H1 (cell line): ENCODE results near the gene MPND. TPM values are rescaled to one million over a fixed set of nuclear protein-coding genes. Genes with fewer than 3 reads are reported as not detected.
A peak's percentile ranks its signal among the peaks of the same experiment; 100 is the strongest.

Source experiments
- CTCF ChIA-PET: fragments of 300-600 bp; sonication (Branson Sonifier 250); formaldehyde crosslinking; loops from one replicate; lab custom pipeline; 2021; ENCODE audit not compliant: partially characterized antibody; lab: Charles Lee
- POLR2A ChIA-PET: fragments of 300-600 bp; sonication (Branson Sonifier 250); formaldehyde crosslinking; loops from one replicate; lab custom pipeline; 2021; ENCODE audit warnings: inconsistent platforms; ENCODE audit not compliant: partially characterized antibody; lab: Charles Lee
- DNase-seq, 2 experiments: peaks; one replicate each; pipeline versions ENCODE4 v3.0.0 to v3.0.0-alpha.2; 2010 to 2022; ENCODE audit warnings: low spot score in 2 of 2, low read depth in 1 of 2, mixed read lengths in 1 of 2
- FAIRE-seq: peaks from 2 replicates; lab custom pipeline; 2011; peaks lifted over from hg19 to GRCh38; lab: Jason Lieb, UNC
- H2AFZ ChIP-seq: 2 replicates; pipeline ENCODE4 v1.8.1; 2012; ENCODE audit warnings: low read length, inconsistent platforms
- H2AK5ac ChIP-seq: 2 replicates; pipeline ENCODE4 v1.6.1; 2013; ENCODE audit warnings: low read depth, low read length
- H2BK120ac ChIP-seq: replicated peaks from 2 replicates; pipeline ENCODE3; 2013; ENCODE audit warnings: low read depth, low read length, inconsistent platforms
- H2BK12ac ChIP-seq: 2 replicates; pipeline ENCODE4 v1.6.1; 2013; ENCODE audit warnings: low read depth, low read length
- H2BK15ac ChIP-seq: 2 replicates; pipeline ENCODE4 v1.6.1; 2013; ENCODE audit warnings: low read length
- H2BK20ac ChIP-seq: 2 replicates; pipeline ENCODE4 v1.6.1; 2013; ENCODE audit warnings: low read length
- H2BK5ac ChIP-seq: 2 replicates; pipeline ENCODE4 v1.6.1; 2013; ENCODE audit warnings: low read depth, low read length
- H3K14ac ChIP-seq: 2 replicates; pipeline ENCODE4 v1.6.1; 2013; ENCODE audit warnings: inconsistent platforms; ENCODE audit not compliant: insufficient read length
- H3K18ac ChIP-seq: 2 replicates; pipeline ENCODE4 v1.6.1; 2013; ENCODE audit warnings: low read length; ENCODE audit errors: extremely low read depth
- H3K23ac ChIP-seq: 2 replicates; pipeline ENCODE4 v1.6.1; 2013; ENCODE audit warnings: inconsistent platforms; ENCODE audit not compliant: insufficient read length
- H3K23me2 ChIP-seq: 2 replicates; pipeline ENCODE4 v1.6.1; 2013; ENCODE audit warnings: low read depth, low read length
- H3K27ac ChIP-seq: 2 replicates; pipeline ENCODE4 v1.6.1; 2011; ENCODE audit warnings: low read depth, low read length, inconsistent platforms
- H3K27me3 ChIP-seq, 4 experiments: replicated peaks in 1 of 4; 1 replicate in 1 of 4; 2 replicates in 3 of 4; pipeline versions ENCODE4 v1.6.1 to v1.8.1; 2011 to 2013; ENCODE audit warnings: low read length in 3 of 4, mild to moderate bottlenecking in 3 of 4, inconsistent platforms in 2 of 4, mixed read lengths in 2 of 4, moderate library complexity in 1 of 4; ENCODE audit not compliant: control insufficient read depth in 3 of 4, insufficient read depth in 3 of 4; ENCODE audit errors: extremely low read depth in 1 of 4
- H3K36me3 ChIP-seq, 4 experiments: 2 replicates each; pipeline versions ENCODE4 v1.6.1 to v1.8.1; 2011 to 2013; ENCODE audit warnings: mild to moderate bottlenecking in 4 of 4, low read length in 3 of 4, moderate library complexity in 2 of 4, control low read depth in 1 of 4, inconsistent platforms in 1 of 4; ENCODE audit not compliant: insufficient read depth in 4 of 4, control insufficient read depth in 2 of 4
- H3K4ac ChIP-seq: replicated peaks from 2 replicates; pipeline ENCODE3; 2013; ENCODE audit warnings: low read length, low read depth, mixed read lengths, inconsistent platforms; ENCODE audit not compliant: insufficient read length
- H3K4me1 ChIP-seq, 4 experiments: replicated peaks in 1 of 4; 1 replicate in 1 of 4; 2 replicates in 3 of 4; pipeline versions ENCODE4 v1.6.1 to v1.8.1; 2011 to 2013; ENCODE audit warnings: low read length in 3 of 4, inconsistent platforms in 2 of 4, mixed read lengths in 1 of 4; ENCODE audit not compliant: insufficient read depth in 4 of 4, control insufficient read depth in 3 of 4
- H3K4me2 ChIP-seq, 2 experiments: 2 replicates each; pipeline versions ENCODE4 v1.6.1 to v1.8.1; 2011 to 2013; ENCODE audit warnings: low read depth in 2 of 2, low read length in 2 of 2, control low read depth in 1 of 2, inconsistent platforms in 1 of 2, mild to moderate bottlenecking in 1 of 2; ENCODE audit not compliant: insufficient read depth in 1 of 2
- H3K4me3 ChIP-seq, 4 experiments: fragments of 200-600, 300-600 bp in 1 of 4; sonication (generic), shearing (Covaris generic), sonication (Bioruptor Twin) in 1 of 4; 2 replicates each; pipeline versions ENCODE4 v1.5.1 to v1.8.1; 2011 to 2016; ENCODE audit warnings: low read length in 4 of 4, low read depth in 3 of 4, control low read depth in 2 of 4, inconsistent platforms in 2 of 4, mild to moderate bottlenecking in 2 of 4, mixed read lengths in 1 of 4, moderate library complexity in 1 of 4; ENCODE audit not compliant: insufficient read depth in 2 of 4; ENCODE audit errors: extremely low read depth in 1 of 4
- H3K56ac ChIP-seq: replicated peaks from 2 replicates; pipeline ENCODE3; 2013; ENCODE audit warnings: low read depth, mild to moderate bottlenecking, mixed read lengths, low read length, inconsistent platforms; ENCODE audit not compliant: insufficient read length
- H3K79me1 ChIP-seq: 2 replicates; pipeline ENCODE4 v1.6.1; 2013; ENCODE audit warnings: low read depth, low read length, control low read depth
- H3K79me2 ChIP-seq, 2 experiments: 2 replicates each; pipeline versions ENCODE4 v1.6.1 to v1.8.1; 2012 to 2013; ENCODE audit warnings: low read length in 2 of 2, mild to moderate bottlenecking in 2 of 2, inconsistent platforms in 1 of 2; ENCODE audit not compliant: insufficient read depth in 2 of 2, control insufficient read depth in 1 of 2
- H3K9ac ChIP-seq, 4 experiments: replicated peaks in 1 of 4; 1 replicate in 1 of 4; 2 replicates in 3 of 4; pipeline versions ENCODE4 v1.6.1 to v1.8.1; 2011 to 2013; ENCODE audit warnings: low read depth in 3 of 4, low read length in 3 of 4, control low read depth in 2 of 4, mild to moderate bottlenecking in 2 of 4, moderate library complexity in 2 of 4, inconsistent platforms in 1 of 4; ENCODE audit errors: extremely low read depth in 1 of 4
- H3K9me3 ChIP-seq, 2 experiments: 2 replicates each; pipeline versions ENCODE4 v1.6.1 to v1.8.1; 2012 to 2013; ENCODE audit warnings: mild to moderate bottlenecking in 2 of 2, moderate library complexity in 2 of 2, control low read depth in 1 of 2, inconsistent platforms in 1 of 2, low read depth in 1 of 2, low read length in 1 of 2, mixed read lengths in 1 of 2; ENCODE audit not compliant: insufficient read depth in 2 of 2
- H4K20me1 ChIP-seq, 2 experiments: replicated peaks in 1 of 2; 2 replicates each; pipeline versions ENCODE3 to v1.8.1; 2011 to 2013; ENCODE audit warnings: inconsistent platforms in 2 of 2, low read length in 2 of 2, mild to moderate bottlenecking in 1 of 2; ENCODE audit not compliant: insufficient read depth in 2 of 2, control insufficient read depth in 1 of 2
- H4K5ac ChIP-seq: 2 replicates; pipeline ENCODE4 v1.6.1; 2013; ENCODE audit warnings: low read length, low read depth, mixed read lengths, inconsistent platforms; ENCODE audit not compliant: insufficient read length
- H4K8ac ChIP-seq: 2 replicates; pipeline ENCODE4 v1.8.0; 2013; ENCODE audit warnings: mild to moderate bottlenecking, moderate library complexity, low read length, inconsistent platforms; ENCODE audit not compliant: insufficient read depth; ENCODE audit errors: extremely low read depth
- H4K91ac ChIP-seq: replicated peaks from 2 replicates; pipeline ENCODE3; 2013; ENCODE audit warnings: low read length, mixed read lengths, inconsistent platforms; ENCODE audit not compliant: insufficient read length
- BRCA1 ChIP-seq: IDR thresholded peaks from 2 replicates; pipeline ENCODE4 v1.6.1; 2012; ENCODE audit warnings: low read depth, low read length, improper control_type of control experiment
- GABPA ChIP-seq: IDR thresholded peaks from 2 replicates; pipeline ENCODE4 v1.6.1; 2011; ENCODE audit warnings: mild to moderate bottlenecking, low read length, moderate library complexity, borderline replicate concordance; ENCODE audit not compliant: insufficient read depth
- GTF2F1 ChIP-seq: IDR thresholded peaks from 2 replicates; pipeline ENCODE4 v1.6.1; 2012; ENCODE audit warnings: low read depth, low read length, improper control_type of control experiment, borderline replicate concordance
- JUND ChIP-seq: IDR thresholded peaks from 2 replicates; pipeline ENCODE4 v1.6.1; 2011; ENCODE audit warnings: mild to moderate bottlenecking, improper control_type of control experiment, low read length
- KDM1A ChIP-seq: fragments of 200-600, 300-600 bp; sonication (generic); IDR thresholded peaks from 2 replicates; pipeline ENCODE4 v1.7.1; 2016; ENCODE audit warnings: mild to moderate bottlenecking, low read length, borderline replicate concordance
- MAX ChIP-seq: IDR thresholded peaks from 2 replicates; pipeline ENCODE4 v1.6.1; 2012; ENCODE audit warnings: inconsistent platforms
- RFX5 ChIP-seq: IDR thresholded peaks from 2 replicates; pipeline ENCODE4 v1.6.1; 2011; ENCODE audit warnings: low read depth, low read length, improper control_type of control experiment, borderline replicate concordance
- SAP30 ChIP-seq: fragments of 300-600 bp; sonication (generic); IDR thresholded peaks from 2 replicates; pipeline ENCODE4 v1.7.1; 2012; ENCODE audit warnings: low read length, moderate library complexity, mild to moderate bottlenecking, inconsistent platforms; ENCODE audit not compliant: insufficient read depth, insufficient replicate concordance
- SIX5 ChIP-seq: IDR thresholded peaks from 2 replicates; pipeline ENCODE4 v1.6.1; 2011; ENCODE audit warnings: mild to moderate bottlenecking, low read depth, low read length
- USF2 ChIP-seq: IDR thresholded peaks from 2 replicates; pipeline ENCODE4 v1.6.1; 2011; ENCODE audit warnings: low read length, improper control_type of control experiment
- WGBS, 2 experiments: shearing (Covaris generic) in 1 of 2; methylation state at CpG; one replicate each; pipeline versions ENCODE4 v1.1.6 to v1.1.7; 2013 to 2015; ENCODE audit warnings: low lambda C conversion rate in 2 of 2, mixed read lengths in 2 of 2, inconsistent platforms in 1 of 2, low coverage in 1 of 2, missing lambda C conversion rate in 1 of 2; ENCODE audit not compliant: insufficient replicate concordance in 2 of 2, insufficient coverage in 1 of 2, insufficient read length in 1 of 2; ENCODE audit errors: extremely low coverage in 1 of 2, missing lambda C conversion rate in 1 of 2; 5-methylcytosine and 5-hydroxymethylcytosine counted together
- polyA plus RNA-seq, 7 experiments: library from polyadenylated mRNA; depleted of rRNA in 3 of 7; stranded (reverse) in 5 of 7; unstranded in 2 of 7; fragments of >200 nt in 5 of 7; fragments of 200-250 nt in 2 of 7; gene quantifications; 1 replicate in 5 of 7; 2 replicates in 1 of 7; 4 replicates in 1 of 7; pipeline versions ENCODE4 v1.2.1 to v1.2.3, GENCODE V29; 2011 to 2013; ENCODE audit warnings: missing spikeins in 2 of 7, mixed read lengths in 2 of 7
- total RNA-seq: library from RNA; stranded (reverse); fragmentation: NEBNext Ultra II Directional; extraction: Animal tissue kit (Norgen Biotek cat#: 25700); gene quantifications from 2 replicates; pipeline ENCODE4 v1.2.1, GENCODE V29; 2021

MPND gene
- total and polyA plus RNA-seq, 2 of the 8 experiments (the other 6 are each of a cell fraction or from before 2014, with no cell fraction given), result 22.9 to 27.7 TPM

GRCh38 chr19:4326837-4327251, 16.5 kb upstream of the MPND start:
- 5% methylated on average over 29 of the region's 33 CpGs; no CpG with 5 or more reads in 1 of the 2 experiments for WGBS, 2 experiments
- no peak overlapping the region for H3K56ac ChIP-seq
- H4K91ac ChIP-seq, result peak overlapping the region; percentile 80
- no peak overlapping the region for H3K14ac ChIP-seq
- ChIA-PET POLR2A (interaction anchor here (0.8 to 1.1 kb wide), 4 partner anchors 14 to 54 kb away, joined by 3 to 8 read pairs (median 3); partner anchors contain the start of gene MPND), CTCF (interaction anchor here (0.5 to 8.2 kb wide), 2 partner anchors 29 to 59 kb away, joined by 3 to 71 read pairs; no protein-coding TSS in a partner anchor)
- H2AK5ac ChIP-seq, result no peak overlapping the region
- FAIRE-seq, result no peak
- no peaks in the 10 kb centered on the region for H3K79me1 ChIP-seq
- peaks cover 0 to 6% (median 3%) of the 10 kb centered on the region in 4 experiments; a peak in 5 of 7 replicates for H3K4me1 ChIP-seq
- no peaks in the 10 kb centered on the region; a peak in 1 of 7 replicates for H3K27me3 ChIP-seq
- H2BK120ac ChIP-seq, result no peak overlapping the region
- H4K8ac ChIP-seq, result peak overlapping the region; percentile 85; the same call in 1 of the 2 replicates
- H3K4me3 ChIP-seq, result peak overlapping the region; percentile 59 to 70 (median 65)
- peak overlapping the region; percentile 60 for H2BK12ac ChIP-seq
- peak in 1 of 2 experiments; percentile 89 for DNase-seq
- no peak overlapping the region for H3K18ac ChIP-seq
- H3K9ac ChIP-seq, result peak overlapping the region in 3 of 4 experiments; percentile 54 to 74 (median 70); a peak in 5 of 7 replicates
- 0 out of 2 replicates have a peak overlapping the region, but pooled peaks have one; percentile 6 for H2AFZ ChIP-seq
- H3K9me3 ChIP-seq, result no peaks in the 10 kb centered on the region
- peak overlapping the region; percentile 53 for H3K4ac ChIP-seq
- H3K27ac ChIP-seq, result peak overlapping the region; percentile 75
- peak overlapping the region; percentile 10 for H4K5ac ChIP-seq
- peak overlapping the region; percentile 88 to 95 for H3K4me2 ChIP-seq
- H3K79me2 ChIP-seq, result no peaks in the 10 kb centered on the region
- no peak overlapping the region; the same call in 1 of the 2 replicates for H2BK15ac ChIP-seq
- H4K20me1 ChIP-seq, result peaks cover 4 to 15% of the 10 kb centered on the region in 2 experiments
- no peak overlapping the region for H3K23ac ChIP-seq
- peaks cover 12% of the 10 kb centered on the region; the same call in 1 of the 2 replicates for H3K23me2 ChIP-seq
- H2BK5ac ChIP-seq, result 0 out of 2 replicates have a peak overlapping the region, but pooled peaks have one; percentile 54
- H2BK20ac ChIP-seq, result no peak overlapping the region
- H3K36me3 ChIP-seq, result peaks cover 0 to 10% (median 0%) of the 10 kb centered on the region in 4 experiments; a peak in 2 of 8 replicates
- TF ChIP-seq SAP30 (peak; percentile 54), MAX (no peak), USF2 (no peak), KDM1A (peak; percentile 64; the same call in 1 of the 2 replicates), RFX5 (no peak), GABPA (0 out of 2 replicates have a peak, but pooled peaks have one; percentile 33), GTF2F1 (no peak), BRCA1 (no peak), SIX5 (no peak), JUND (no peak)
